K562 treated with DMSO at 1 percent for 12 hours (cell line): ENCODE data around the gene MC5R. TPM values are rescaled to one million over a fixed set of nuclear protein-coding genes. Genes with fewer than 3 reads are reported as not detected.

Experiments used
- total RNA-seq: library from RNA; unstranded; fragments of 300-600 nt; gene quantifications from 2 replicates; pipeline ENCODE4 v1.2.3, GENCODE V29; 2022; ENCODE audit not compliant: insufficient read depth

MC5R gene
- not detected in 2 replicates for total RNA-seq

GRCh38 chr18:13823707-13824395 lies at the start of gene MC5R:
Gene MC5R, plus strand, starts transcription at chr18:13824149. Its CDS starts 1,617 bp downstream, at chr18:13825766.

Other genes with a start within 250 kb of the MC5R start
- gene FAM210A, start 97.6 kb upstream of the MC5R start, total RNA-seq, result 3.0 and 6.4 TPM in 2 replicates
- 12.2 and 25.0 TPM in 2 replicates for gene RNMT, start 97.5 kb upstream of the MC5R start, total RNA-seq
- not detected in 2 replicates for gene MC2R, start 91.4 kb downstream of the MC5R start, total RNA-seq